NCI-H82 treated with DMSO at 0.1 percent for 48 hours (cell line): ENCODE results near the gene SMYD3.
"Not testable (repeated sequence)": the region's sequence is repeated elsewhere in the genome, so short reads cannot be mapped to it uniquely, and the experiment has no call there.

ENCODE experiments used
- DNase-seq: peaks from one replicate; lab custom pipeline; 2025; ENCODE audit not compliant: unreplicated experiment; lab: John Stamatoyannopoulos, UW

SMYD3 gene

DNA sequence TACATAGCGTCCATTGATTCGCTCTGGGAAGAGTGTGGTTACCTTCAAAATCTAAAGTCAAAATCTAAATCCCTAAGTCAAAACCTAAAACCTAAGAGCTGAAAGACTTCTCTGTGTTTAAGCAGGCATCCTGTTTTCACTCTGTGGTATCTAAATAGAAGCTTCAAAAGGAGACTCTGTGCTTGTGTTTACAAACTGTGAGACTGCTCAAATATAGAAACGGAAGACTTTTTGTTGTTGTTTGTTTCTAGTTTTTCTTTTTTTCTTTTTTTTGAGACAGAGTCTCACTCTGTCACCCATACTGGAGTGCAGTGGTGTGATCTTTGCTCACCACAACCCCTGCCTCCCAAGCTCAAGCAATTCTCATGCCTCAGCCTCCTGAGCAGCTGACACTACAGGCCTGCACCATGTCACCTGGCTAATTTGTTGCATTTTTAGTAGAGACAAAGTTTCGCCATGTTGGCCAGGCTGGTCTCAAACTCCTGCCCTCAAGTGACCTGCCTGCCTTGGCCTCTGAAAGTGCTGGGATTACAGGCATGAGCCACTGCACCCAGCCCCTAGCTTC, 425.9 kb downstream of the SMYD3 start:
- no peak for DNase-seq

DNA sequence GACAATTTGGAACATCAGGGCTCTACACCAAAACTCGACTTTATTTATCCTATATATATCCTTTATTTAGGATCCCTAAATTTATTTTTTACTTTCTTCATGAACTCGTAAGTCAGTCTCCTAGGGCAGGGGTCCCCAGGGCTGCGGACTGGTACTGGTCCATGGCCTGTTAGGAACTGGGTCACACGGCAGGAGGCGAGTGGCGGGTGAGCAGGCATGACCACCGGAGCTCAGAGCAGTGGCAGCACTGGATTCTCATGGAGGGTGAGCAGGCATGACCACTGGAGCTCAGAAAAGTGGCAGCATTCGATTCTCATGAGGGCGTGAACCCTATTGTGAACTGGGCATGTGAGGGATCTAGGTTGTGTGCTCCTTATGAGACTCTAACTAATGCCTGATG, 427.0 kb downstream of the SMYD3 start:
- no peak for DNase-seq

GRCh38 chr1:246078888-246079252, 428.2 kb downstream of the SMYD3 start:
- DNase-seq = no peak

DNA sequence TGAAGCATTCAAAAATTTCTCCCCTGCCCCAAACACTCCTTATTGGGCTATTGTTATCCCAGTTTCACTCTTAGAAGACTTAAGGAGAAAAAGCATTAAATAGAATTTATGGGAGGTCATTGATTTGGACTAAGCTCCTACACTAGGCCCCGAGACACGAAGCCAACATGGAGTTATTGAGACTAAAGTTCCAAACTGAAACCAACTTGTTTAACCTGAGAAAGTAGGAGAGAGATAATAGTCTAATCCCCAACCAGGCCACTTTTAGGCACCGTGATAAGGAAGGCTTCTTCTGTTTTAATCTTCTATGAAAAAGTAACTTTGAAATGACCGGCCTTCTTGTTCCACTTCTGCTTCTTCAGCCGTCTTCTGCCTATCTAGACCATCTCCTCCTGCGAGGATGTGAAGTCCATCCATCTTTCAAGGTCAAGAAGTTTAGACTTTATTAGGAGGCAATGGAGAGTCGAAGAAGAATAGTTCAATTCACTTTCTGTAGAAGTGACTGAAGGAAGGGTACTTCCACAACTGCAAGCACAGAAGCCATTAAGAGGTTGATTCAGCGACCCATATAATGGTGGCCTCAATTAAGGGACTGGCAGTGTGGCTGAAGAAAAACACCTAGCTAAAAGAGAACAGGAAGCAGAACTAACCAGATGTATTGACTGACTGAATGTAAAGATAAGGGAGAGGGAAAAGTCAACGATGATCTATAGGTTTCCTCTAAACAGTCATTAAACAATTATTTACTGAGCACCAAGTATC, 428.8 kb downstream of the SMYD3 start:
- DNase-seq = no peak

- DNase-seq = no peak
These were observed 429.6 kb downstream of the SMYD3 start for GRCh38 chr1:246077476-246077875.

DNA sequence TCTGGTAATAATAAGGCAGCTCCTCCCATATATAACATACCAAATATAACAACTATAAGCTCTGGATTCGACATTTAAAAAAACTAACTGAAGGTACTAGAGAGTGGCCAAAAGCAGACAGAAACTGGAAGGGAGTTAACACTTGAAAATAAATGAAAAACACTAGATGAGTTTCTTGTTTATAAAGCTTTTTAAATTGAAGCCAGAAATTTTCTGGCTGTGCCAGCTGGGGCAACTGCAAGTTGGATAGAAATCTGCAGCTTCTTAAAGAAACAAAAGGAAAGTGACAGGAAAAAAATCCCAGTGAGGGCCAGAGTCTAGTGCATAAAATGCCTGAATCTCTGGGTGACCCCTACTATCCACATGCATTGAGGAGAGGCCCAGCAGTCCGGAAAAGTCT, 432.7 kb downstream of the SMYD3 start:
- no peak for DNase-seq

- DNase-seq = no peak
These were observed 434.6 kb downstream of the SMYD3 start for GRCh38 chr1:246072456-246072955.

DNA sequence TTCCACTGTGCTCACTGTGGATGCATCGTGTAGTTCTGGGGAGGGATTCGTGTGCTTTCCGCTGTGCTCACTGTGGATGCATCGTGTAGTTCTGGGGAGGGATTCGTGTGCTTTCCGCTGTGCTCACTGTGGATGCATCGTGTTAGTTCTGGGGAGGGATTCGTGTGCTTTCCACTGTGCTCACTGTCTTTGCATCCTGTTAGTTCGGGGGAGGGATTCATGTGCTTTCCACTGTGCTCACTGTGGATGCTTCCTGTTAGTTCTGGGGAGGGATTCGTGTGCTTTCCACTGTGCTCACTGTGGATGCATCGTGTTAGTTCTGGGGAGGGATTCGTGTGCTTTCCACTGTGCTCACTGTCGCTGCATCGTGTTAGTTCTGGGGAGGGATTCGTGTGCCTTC, 435.1 kb downstream of the SMYD3 start:
- DNase-seq = not testable (repeated sequence)

GRCh38 chr1:246071561-246071960, 435.5 kb downstream of the SMYD3 start:
- DNase-seq = not testable (repeated sequence)

DNA sequence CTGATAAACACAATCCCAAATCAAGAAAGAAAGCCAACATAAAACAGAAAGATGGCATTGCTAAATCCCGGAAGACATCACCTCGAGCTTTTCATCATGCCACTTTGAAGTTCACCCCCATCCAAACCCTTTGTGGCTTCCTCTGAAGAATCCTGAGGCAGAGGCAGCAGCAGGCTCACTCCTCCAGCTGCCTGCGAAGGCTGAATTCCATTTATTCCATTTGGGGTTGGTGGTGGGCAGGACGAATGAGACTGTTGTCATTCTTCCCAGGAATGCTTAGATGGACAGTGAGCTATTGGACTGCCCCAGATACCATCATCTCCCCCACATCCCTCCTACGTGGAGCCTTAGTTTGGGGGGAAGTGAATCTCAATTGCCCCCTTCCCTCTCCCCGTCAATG, 437.5 kb downstream of the SMYD3 start:
- no peak for DNase-seq

GRCh38 chr1:246068619-246069509, 438.2 kb downstream of the SMYD3 start:
- no peak for DNase-seq

DNA sequence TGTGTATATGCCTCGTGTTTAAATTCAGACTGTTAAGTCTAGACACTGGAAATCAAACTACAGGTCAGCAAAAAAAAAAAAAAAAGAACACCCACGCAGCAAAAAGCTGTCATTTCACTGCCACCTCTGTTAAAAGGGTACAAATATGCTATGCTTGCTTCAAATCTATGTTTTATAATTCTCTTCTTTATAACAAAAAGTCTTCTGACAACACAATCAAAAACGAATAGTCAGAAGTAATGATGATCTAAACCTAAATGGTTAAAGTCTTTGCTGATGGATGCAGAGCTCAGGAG, 438.9 kb downstream of the SMYD3 start:
- no peak for DNase-seq

DNA sequence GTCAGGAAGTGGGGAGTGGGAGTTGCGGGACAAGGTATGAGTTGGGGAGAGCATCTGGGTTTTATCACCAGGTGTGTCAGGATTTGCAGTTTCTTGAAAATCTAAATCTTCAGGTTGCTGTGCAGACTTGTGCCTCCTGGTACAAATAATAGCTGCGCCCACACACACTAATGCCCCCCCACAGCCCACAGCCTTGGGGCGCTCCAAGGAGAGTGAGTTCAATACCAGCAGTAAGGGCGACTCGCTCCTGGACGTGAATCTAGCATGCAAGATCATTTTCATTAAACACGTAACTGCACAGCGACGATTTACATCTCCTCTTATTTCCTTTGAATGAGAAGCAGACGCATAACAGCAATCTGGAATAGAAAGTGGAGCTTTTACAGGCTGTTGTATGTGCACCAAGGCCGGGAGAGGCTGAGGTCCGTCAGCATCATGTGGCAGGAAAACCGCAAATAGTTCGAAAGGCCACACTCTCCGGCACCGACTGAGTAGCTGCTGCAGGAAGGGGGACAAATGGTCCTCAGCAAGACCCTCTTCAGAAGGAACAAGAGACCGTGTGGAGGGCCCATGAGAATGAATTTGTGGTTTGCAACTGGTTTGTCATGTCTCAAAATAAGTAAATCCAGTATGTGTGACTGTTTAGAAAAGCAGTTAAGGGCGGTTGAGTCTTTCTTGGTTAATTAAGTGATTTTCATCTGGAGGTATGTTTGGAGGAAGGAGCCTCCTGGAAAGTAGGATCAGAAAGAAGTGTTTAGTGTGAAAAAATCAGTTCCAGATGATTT, 439.5 kb downstream of the SMYD3 start:
- no peak for DNase-seq

- DNase-seq = no peak
These were observed 440.5 kb downstream of the SMYD3 start for GRCh38 chr1:246066573-246066972.

DNA sequence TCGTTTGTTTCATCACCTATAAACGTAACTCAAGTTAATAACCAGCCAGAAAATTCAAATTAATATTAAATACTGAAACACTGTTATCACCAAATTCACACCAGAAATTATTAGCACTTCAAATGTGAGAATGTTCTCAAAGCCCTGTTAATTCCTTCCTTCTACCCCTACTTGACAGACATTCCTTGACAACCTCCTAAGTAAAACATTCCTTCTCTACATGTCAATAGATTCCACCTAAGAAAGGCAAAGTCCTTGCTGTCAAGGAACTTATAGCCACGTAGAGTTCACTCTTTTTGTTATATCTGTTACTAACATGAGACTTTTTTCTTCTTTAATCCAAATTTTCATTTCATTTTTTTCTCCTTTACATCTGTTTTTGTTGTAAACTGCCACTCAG, 441.5 kb downstream of the SMYD3 start:
- no peak for DNase-seq

DNA sequence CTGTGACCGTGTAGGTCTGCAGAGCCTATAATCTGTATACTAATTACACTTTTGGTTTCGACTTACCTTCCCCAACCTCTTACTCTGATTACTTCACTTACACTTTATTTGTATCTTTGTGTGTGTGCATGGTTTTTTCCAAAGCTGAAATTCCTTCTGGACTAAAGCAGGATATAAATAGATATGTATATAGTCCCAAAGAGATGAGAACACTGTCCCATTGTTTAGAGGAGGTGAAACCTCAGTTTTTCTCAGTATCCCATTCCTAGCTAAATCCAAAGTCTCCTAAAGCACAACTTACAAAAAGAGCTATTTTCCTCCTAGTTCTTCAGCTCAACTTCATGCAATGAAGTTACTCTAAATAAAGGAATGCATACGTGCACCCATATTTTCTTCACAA, 442.2 kb downstream of the SMYD3 start:
- DNase-seq = no peak

DNA sequence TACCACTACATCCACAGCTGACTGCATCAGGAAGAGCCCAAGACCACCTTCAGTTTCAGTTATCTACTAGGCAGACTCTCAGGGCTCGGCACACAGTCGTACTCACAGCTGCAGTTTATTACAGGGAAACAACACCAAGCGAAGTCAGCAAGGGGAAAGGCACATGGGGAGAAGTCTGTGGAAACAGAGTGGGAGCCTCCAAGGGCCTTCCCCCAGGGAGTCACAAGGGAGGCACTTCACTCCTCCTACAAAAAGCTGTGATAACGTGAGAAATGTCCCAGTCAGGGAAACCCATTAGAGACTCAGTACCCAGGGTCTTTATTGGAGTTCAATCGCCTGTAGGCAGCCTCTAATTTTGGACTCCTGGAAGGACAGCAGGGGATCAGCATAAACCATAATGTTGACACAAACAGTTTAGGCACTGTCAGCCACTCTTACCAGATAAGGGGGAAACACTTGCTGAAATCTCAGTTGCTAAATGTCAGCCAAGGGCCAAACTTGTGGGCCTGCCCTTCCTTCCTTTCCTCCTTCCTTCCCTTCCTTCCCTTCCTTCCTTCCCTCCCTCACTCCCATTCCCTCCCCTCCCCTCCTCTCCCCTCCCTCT, 444.0 kb downstream of the SMYD3 start:
- DNase-seq = no peak

- no peak for DNase-seq
These were observed 448.6 kb downstream of the SMYD3 start for GRCh38 chr1:246058466-246058865.

DNA sequence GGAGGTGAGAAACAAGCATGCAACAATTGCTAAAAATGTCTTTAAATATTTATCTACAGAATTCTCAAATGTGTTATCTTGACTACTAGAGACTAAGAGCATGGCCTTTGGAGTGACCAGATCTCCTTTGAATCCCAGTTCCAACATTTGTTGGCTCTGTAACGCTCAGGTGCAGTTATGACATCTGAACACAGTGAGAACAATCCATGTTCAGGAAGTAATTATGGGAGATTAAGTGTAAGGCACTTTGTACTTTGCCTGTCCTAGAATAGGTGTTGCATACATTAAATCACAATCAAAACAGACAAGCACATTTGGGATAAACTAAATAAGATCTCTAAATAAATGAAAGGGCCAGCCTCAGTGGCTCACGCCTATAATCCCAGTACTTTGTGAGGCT, 454.5 kb downstream of the SMYD3 start:
- no peak for DNase-seq

GRCh38 chr1:246051909-246052518, 455.1 kb downstream of the SMYD3 start:
- no peak for DNase-seq
